RPMI8226 (cell line): ENCODE data around the gene ZNF429.
"Not testable (repeated sequence)": the region's sequence is repeated elsewhere in the genome, so short reads cannot be mapped to it uniquely, and the experiment has no call there.

Experiments
- DNase-seq: peaks from one replicate; pipeline ENCODE4 v3.0.0-alpha.2; 2015

The ZNF429 gene

GRCh38 chr19:21505459-21506451, at the start of gene ZNF429:
Gene ZNF429 (plus strand): TSS chr19:21505602. CDS start chr19:21505772, 170 bp downstream.
- DNase-seq = peak; percentile 92

- DNase-seq = no peak
Measured at GRCh38 chr19:21460686-21461085, 44.7 kb upstream of the ZNF429 start.

- no peak for DNase-seq
Measured at GRCh38 chr19:21462540-21462939, 42.9 kb upstream of the ZNF429 start.

DNA sequence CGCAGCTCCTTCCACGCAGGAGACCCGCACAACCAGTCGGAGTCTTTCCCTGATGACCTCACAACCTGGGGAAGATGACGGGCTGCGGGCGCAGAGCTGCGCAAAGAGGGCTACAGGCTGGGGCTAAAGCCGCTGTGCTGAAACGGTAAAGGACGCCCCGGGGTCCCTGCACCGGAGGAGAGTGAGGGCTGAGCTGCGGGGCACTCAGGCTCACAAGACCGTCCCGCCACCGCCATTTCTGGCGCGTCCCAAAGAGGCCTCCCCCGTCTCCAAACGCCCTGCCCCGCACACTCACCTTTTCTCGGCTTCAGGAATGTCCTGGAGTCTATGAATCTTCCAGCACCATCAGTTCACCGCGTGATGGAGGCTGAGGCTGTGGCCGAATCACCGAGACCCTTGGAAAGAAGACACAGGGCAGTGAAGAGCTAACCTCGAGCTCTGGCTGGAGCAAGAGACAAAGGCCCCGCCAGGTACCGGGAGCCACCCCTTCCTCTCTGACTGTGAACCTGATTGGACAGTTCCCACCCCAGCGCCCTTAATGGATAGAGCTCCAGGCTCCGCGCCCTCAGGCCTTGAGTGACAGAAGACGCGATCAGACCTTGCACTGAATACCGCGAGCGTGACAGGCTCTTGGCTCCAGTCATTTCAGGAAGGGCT, 41.8 kb upstream of the ZNF429 start:
- no peak for DNase-seq

GRCh38 chr19:21466627-21467026, 38.8 kb upstream of the ZNF429 start:
- no peak for DNase-seq

GRCh38 chr19:21468791-21469190, 36.6 kb upstream of the ZNF429 start:
- DNase-seq = no peak

- DNase-seq = no peak
Measured at GRCh38 chr19:21472507-21472906, 32.9 kb upstream of the ZNF429 start.

DNA sequence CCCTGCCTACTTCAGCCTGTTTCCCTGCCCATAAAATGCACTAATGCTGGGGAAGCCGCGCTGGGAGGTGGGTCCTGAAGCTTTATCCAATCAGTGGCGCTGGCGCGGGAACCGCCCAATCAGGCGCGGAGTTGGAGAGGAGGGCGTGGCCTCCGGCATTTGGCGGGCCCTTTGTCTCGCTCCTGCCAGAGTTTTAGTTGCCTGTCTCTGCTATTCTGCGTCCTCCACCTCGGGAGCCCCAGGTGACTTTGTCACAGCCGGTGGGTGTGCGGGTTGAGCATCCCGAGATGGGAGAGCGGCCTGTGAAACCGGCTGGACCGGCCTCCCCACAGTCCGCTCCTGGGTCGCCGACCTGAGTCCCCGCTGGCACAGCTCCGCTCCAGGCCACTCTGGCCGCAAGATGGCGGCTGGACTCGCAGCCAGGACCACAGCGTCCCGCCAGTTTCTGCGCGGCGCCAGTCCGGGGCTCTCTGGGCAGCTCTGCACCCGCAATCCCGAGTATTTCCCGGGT, 30.7 kb upstream of the ZNF429 start:
- peak; percentile 59 for DNase-seq

DNA sequence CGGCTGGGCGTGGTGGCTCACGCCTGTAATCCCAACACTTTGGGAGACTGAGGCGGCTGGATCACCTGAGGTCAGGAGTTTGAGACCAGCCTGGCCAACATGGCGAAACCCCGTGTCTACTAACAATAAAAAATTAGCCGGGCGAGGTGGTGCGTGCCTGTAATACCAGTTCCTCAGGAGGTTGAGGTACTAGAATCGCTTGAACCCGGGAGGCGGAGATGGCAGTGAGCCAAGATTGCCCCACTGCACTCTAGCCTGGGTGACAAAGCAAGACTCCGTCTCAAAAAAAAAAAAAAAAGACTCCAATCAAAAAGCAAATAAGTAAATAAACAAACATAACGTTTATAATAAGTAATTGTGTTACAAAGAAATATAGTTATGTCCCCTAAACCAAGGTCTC, 23.0 kb upstream of the ZNF429 start:
- not testable (repeated sequence) for DNase-seq

DNA sequence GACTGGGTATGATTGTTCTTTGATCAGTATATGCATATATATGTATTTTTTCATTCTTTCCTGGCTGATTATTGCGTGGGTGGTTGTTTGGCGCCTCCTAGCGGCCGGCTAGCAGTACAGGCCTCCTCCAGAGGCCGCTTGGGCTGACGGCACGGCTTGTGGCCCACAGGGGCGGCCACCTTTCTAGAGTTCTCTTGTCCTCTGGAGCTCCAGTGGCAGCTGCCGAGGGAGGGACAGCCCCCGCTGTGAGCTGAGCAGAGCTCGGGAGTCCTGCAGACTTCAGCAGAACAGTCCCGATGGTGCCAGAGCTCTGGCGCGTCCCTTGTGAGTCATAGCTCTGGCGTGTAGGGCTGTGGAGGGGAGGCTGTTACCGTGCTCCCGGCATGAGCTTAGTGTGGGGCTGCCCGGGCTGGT, 22.5 kb upstream of the ZNF429 start:
- DNase-seq = peak; percentile 43

DNA sequence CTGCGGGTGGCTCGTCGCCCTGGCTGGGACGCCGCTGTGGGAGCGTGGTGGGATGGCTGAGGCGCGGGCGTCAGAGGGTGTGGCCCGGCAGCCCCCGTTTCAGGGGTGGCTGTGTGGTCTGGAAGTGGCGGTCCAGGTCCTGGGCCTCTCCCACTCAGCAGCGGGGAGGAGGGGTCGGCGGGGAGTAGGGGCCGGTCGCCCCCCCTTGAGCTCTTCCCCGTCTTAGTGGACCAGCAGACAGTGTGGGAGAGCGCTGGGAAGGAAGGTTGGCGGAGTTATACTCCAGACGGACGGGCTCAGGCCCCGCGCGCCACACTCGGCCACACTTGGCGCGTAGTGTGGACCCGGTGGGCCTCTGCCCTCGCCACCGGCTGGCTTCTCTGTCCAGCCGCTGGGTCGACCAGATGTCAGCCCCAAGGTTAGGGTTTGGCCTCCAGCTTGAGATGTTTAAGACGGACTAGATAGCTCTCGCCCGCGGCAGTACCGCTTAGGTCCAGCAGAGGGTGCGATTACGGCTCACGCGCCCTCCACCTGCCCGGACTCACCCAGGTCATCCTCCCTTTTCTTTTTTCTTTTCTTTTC, 21.7 kb upstream of the ZNF429 start:
- peak; percentile 29 for DNase-seq

DNA sequence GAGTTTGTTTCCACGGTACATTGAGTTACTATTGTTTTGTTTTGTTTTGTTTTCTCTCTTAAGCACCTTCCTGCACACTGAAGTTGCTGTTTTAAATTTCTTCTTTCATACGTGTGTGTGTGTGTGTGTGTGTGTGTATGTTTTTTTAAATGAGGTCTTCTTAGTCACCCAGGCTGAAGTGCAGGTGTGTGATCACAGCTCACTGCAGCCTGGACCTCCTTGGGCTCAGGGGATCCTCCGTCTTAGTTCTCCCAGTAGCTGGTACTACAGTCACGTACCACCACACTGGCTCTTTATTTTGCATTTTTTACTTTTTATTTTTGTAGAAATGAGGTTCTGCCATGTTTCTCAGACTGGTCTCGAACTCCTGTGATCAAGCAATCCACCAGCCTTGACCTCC, 20.8 kb upstream of the ZNF429 start:
- no peak for DNase-seq

- no peak for DNase-seq
Measured at GRCh38 chr19:21485926-21486325, 19.5 kb upstream of the ZNF429 start.

- no peak for DNase-seq
Measured at GRCh38 chr19:21487969-21488368, 17.4 kb upstream of the ZNF429 start.

GRCh38 chr19:21491146-21491545, 14.3 kb upstream of the ZNF429 start:
- DNase-seq = no peak

- no peak for DNase-seq
Measured at GRCh38 chr19:21492947-21493906, 12.2 kb upstream of the ZNF429 start.

- no peak for DNase-seq
Measured at GRCh38 chr19:21496876-21497275, 8.5 kb upstream of the ZNF429 start.

GRCh38 chr19:21498651-21499050, 6.8 kb upstream of the ZNF429 start:
- DNase-seq = no peak

GRCh38 chr19:21508198-21508597, 2.8 kb downstream of the ZNF429 start:
- no peak for DNase-seq

GRCh38 chr19:21511058-21511457, 5.7 kb downstream of the ZNF429 start:
- DNase-seq = not testable (repeated sequence)

GRCh38 chr19:21512609-21513008, 7.2 kb downstream of the ZNF429 start:
- DNase-seq = not testable (repeated sequence)

GRCh38 chr19:21513651-21514050, 8.2 kb downstream of the ZNF429 start:
- no peak for DNase-seq
